Measurements from ENCODE around the gene KRT75.

The KRT75 gene

DNA sequence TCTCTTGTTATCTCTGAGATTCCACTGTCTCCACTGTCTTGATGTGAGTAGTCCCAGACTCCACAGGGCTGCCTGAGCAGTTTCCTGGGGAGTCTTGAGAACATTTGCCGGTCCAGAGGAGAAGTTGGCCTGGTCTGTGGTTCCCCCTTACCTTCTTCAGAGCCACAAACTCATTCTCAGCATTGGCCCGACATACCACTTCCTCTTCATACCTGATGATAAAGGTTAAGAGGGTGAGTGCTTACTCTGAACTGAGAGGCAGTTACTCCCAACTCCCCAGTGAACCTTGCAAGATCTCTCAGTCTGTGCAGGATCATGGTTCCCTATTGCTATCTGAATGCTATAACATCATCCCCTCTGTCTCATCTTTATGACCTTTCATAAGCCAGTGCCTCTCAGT lies 51.3 kb downstream of the KRT75 start:
- Histone ChIP-seq H3K36me3 (ENCODE audit: control insufficient read depth, insufficient read depth, low read length) (no peaks in the 10 kb centered on the region), H3K4me3 (replicated peaks; ENCODE audit: low read depth, low read length) (no peak overlapping the region), H3K27me3 (replicated peaks; ENCODE audit: control insufficient read depth, insufficient read depth, low read length) (peaks cover 1% of the 10 kb centered on the region; the same call in 1 of the 2 replicates)
- TF ChIP-seq, protein P1, sequence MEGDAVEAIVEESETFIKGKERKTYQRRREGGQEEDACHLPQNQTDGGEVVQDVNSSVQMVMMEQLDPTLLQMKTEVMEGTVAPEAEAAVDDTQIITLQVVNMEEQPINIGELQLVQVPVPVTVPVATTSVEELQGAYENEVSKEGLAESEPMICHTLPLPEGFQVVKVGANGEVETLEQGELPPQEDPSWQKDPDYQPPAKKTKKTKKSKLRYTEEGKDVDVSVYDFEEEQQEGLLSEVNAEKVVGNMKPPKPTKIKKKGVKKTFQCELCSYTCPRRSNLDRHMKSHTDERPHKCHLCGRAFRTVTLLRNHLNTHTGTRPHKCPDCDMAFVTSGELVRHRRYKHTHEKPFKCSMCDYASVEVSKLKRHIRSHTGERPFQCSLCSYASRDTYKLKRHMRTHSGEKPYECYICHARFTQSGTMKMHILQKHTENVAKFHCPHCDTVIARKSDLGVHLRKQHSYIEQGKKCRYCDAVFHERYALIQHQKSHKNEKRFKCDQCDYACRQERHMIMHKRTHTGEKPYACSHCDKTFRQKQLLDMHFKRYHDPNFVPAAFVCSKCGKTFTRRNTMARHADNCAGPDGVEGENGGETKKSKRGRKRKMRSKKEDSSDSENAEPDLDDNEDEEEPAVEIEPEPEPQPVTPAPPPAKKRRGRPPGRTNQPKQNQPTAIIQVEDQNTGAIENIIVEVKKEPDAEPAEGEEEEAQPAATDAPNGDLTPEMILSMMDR (IDR thresholded peaks at IDR 0.05; ENCODE audit: insufficient read depth, low read length, poor library complexity, severe bottlenecking): no peak
- no peak for DNase-seq (ENCODE audit: extremely low read depth, insufficient read length)

DNA sequence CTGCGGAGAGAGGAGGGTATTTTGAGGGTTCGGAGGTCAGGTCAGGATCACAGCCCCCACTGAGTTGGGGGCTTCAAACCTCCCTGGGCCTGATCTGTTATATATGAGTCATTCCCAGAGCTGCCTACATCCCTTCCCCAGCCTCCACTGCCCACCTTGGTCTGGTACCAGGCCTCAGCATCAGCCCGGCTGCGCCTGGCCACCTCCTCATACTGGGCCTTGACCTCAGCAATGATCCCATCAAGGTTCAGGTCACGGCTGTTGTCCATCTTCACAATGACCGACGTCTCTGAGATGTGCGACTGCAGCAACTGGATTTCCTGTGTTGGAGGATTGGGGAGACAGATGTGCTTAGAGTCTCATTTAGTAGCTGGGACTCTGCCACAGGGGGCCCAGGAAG lies 53.0 kb downstream of the KRT75 start:
- no peak for DNase-seq (ENCODE audit: extremely low read depth, insufficient read length)
- TF ChIP-seq, protein P1 (IDR thresholded peaks at IDR 0.05; ENCODE audit: insufficient read depth, low read length, poor library complexity, severe bottlenecking): no peak
- Histone ChIP-seq H3K36me3 (ENCODE audit: control insufficient read depth, insufficient read depth, low read length) (no peaks in the 10 kb centered on the region), H3K27me3 (replicated peaks; ENCODE audit: control insufficient read depth, insufficient read depth, low read length) (peaks cover 1% of the 10 kb centered on the region; the same call in 1 of the 2 replicates), H3K4me3 (replicated peaks; ENCODE audit: low read depth, low read length) (no peak overlapping the region)

DNA sequence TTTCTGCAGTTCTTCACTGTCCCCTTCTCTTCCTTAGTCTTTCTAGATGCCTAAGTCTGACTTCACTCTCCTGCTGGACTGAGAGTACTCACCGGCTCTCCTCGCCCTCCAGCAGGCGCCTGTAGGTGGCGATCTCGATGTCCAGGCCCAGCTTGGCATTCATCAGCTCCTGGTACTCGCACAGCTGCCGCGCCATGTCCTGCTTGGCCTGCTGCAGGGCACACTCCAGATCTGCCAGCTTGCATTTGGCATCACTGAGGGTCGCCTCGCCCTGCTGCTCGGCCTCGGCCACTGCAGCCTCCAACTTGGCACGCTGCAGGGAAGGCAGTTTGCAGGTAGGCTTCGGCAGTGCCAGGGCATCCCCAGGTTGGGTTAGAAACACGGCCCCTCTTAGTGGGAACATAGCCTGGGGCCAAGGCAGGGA lies 53.9 kb downstream of the KRT75 start:
- Histone ChIP-seq H3K4me3 (replicated peaks; ENCODE audit: low read depth, low read length) (no peak overlapping the region), H3K36me3 (ENCODE audit: control insufficient read depth, insufficient read depth, low read length) (no peaks in the 10 kb centered on the region), H3K27me3 (replicated peaks; ENCODE audit: control insufficient read depth, insufficient read depth, low read length) (peaks cover 1% of the 10 kb centered on the region; the same call in 1 of the 2 replicates)
- no peak for DNase-seq (ENCODE audit: extremely low read depth, insufficient read length)
- TF ChIP-seq, protein P1 (IDR thresholded peaks at IDR 0.05; ENCODE audit: insufficient read depth, low read length, poor library complexity, severe bottlenecking): peak; percentile 70

DNA sequence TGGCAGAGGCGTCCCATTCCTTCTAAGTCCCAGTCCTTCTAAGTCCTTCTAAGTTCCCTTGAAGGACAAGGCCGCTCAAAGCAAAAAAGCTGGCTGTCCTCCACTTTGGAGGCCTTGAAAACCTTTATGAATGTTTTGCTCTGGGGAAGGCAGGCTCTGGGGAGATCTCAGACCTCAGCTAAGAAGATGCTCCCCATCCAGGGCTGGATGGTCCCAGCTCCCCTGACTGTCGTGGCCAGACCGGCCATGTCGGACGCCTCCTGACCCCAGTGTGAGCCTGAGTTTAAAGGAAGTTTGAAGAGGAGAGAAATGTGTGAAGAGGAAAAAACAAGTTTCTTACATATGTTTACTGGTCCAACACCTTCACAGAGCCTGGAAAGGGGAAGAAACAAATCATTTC lies 54.6 kb downstream of the KRT75 start:
- Histone ChIP-seq H3K27me3 (replicated peaks; ENCODE audit: control insufficient read depth, insufficient read depth, low read length) (peaks cover 1% of the 10 kb centered on the region; the same call in 1 of the 2 replicates), H3K36me3 (ENCODE audit: control insufficient read depth, insufficient read depth, low read length) (no peaks in the 10 kb centered on the region), H3K4me3 (replicated peaks; ENCODE audit: low read depth, low read length) (no peak overlapping the region)
- TF ChIP-seq, protein P1 (IDR thresholded peaks at IDR 0.05; ENCODE audit: insufficient read depth, low read length, poor library complexity, severe bottlenecking): no peak
- DNase-seq (ENCODE audit: extremely low read depth, insufficient read length): no peak

DNA sequence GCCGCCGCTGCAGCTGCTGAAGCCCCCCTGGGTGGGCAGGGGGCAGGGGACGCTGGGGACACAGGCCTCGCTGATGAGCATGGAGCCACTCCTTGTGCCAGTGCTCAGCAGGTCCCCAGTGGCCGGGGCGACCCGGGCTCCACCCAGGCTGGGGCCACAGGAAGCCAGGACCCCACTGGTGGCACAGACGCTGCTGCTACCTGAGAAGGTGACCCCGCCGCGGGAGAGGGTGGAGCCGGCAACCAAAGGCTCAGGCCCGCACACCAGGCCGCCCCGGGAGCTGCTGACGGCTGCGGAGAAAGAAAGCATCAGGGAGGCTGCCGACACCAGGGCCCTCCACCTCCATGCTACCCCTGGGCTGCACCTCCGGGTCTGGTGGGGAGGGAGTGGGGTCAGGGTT lies 56.1 kb downstream of the KRT75 start:
- TF ChIP-seq, protein P1 (IDR thresholded peaks at IDR 0.05; ENCODE audit: insufficient read depth, low read length, poor library complexity, severe bottlenecking): no peak
- H3K36me3 ChIP-seq (ENCODE audit: control insufficient read depth, insufficient read depth, low read length): no peaks in the 10 kb centered on the region

DNA sequence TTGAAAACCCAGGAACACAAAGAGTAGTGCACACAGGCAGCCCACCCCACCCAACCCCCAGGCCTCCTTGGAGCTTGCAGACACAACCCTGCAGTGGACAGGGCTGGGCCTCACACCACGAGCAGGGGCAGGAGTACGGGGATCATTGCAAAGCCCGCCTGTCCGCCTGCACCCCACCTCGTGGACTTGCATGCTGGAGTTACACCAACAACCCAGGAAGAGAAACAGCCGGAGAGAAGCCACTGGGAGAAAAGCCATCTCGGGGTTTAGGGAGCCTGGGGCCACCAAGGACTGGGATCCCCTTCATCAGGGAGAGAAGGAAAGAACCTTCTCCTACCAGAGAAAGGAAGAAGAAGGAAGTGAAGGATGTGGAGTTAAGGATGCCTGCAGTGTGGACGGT lies 56.9 kb downstream of the KRT75 start:
- TF ChIP-seq, protein P1 (IDR thresholded peaks at IDR 0.05; ENCODE audit: insufficient read depth, low read length, poor library complexity, severe bottlenecking): no peak
- H3K36me3 ChIP-seq (ENCODE audit: control insufficient read depth, insufficient read depth, low read length): no peaks in the 10 kb centered on the region
- H3K4me3 ChIP-seq (replicated peaks; ENCODE audit: low read depth, low read length): no peak overlapping the region
- H3K27me3 ChIP-seq (replicated peaks; ENCODE audit: control insufficient read depth, insufficient read depth, low read length): no peaks in the 10 kb centered on the region; the same call in 1 of the 2 replicates
- no peak for DNase-seq (ENCODE audit: extremely low read depth, insufficient read length)

More for the DNA sequence above, 56.1 kb downstream of the KRT75 start:
- no peak for DNase-seq (ENCODE audit: extremely low read depth, insufficient read length)
- Histone ChIP-seq H3K27me3 (replicated peaks; ENCODE audit: control insufficient read depth, insufficient read depth, low read length) (no peaks in the 10 kb centered on the region; the same call in 1 of the 2 replicates), H3K4me3 (replicated peaks; ENCODE audit: low read depth, low read length) (no peak overlapping the region)
